Stimulated activated CD4-positive, alpha-beta T cell treated with anti-CD3 and anti-CD28 coated beads, Interleukin-1b, Interleukin-23, amount 100 ng/mL, for 48 hours (primary cell): ENCODE measurements around the gene RANBP1.

Experiments
- DNase-seq: peaks from one replicate; pipeline ENCODE4 v3.0.0-alpha.2; 2020

Gene RANBP1

DNA sequence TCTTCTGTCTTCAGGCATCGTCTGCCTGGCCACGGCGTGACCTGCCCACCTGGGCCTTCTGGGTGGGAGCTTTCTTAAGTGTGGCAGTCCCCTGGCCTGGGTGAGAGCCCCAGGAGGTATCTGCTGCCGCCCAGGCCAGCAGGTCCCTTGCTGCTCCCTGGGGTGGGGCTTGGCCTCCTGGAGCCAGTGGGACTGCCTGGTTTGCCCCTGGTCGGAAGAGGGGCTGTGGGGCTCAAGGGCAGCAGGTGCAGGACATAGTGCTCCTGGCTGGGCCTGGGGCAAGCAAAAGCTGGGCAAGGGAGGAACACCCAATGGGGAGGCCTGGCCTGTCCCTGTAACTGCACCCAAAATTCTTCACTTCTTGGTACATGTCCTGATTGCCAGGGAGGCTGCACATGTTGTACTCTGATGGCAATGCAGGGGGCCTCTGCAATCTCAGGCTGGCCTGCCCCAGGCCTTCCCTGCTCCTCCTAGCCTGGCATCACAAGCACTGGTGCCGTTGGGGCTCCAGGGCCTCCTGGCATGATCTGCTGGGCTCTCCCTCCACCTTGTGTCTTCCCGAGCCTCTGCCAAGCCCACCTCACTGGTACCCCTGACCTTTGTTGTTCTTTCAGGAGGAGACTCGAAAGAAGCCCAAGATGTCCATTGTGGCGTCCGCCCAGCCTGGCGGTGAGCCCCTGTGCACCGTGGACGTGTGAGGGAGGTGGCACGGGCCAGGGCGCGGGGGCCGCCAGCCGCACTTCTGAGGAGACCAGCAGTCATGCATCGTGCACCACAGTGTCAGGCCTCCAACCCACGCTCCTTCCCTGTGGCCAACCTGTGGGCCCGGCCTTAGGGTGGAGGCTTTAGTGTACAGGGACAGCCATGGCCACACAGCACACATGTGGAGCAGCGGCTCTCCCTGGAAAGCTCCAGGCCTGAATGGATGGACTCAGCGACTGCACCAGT lies 6.2 kb upstream of the RANBP1 start:
- no peak for DNase-seq

DNA sequence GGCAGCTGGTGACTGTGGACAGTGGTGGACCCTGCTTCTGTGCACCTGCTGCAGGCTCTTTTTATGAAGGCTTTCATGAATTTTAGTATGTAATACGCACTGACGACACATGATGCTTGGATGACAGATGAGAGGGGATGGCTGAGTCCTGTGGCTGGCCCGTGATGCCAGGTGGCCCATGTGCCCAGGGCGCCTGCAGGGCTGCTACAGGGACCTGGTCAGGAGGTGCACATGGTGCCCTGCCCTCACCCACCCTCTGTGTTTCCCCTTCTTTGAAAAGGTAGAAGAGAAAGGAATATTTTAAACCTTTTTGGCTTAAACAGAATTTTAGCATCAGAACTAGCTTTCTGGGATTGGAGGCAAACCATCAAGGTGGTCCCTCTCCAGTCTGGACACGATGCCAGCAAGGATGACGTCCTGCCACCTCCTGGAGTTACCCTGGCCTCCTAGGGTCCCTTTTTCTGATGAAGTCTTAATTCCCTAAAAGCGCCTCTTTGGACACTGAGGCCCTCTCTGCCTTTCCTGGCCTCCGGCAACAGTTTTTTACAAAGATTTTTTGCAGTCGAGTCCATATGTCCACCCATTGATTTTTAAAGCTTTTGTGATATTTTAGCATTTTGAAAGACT lies 5.4 kb upstream of the RANBP1 start:
- no peak for DNase-seq

DNA sequence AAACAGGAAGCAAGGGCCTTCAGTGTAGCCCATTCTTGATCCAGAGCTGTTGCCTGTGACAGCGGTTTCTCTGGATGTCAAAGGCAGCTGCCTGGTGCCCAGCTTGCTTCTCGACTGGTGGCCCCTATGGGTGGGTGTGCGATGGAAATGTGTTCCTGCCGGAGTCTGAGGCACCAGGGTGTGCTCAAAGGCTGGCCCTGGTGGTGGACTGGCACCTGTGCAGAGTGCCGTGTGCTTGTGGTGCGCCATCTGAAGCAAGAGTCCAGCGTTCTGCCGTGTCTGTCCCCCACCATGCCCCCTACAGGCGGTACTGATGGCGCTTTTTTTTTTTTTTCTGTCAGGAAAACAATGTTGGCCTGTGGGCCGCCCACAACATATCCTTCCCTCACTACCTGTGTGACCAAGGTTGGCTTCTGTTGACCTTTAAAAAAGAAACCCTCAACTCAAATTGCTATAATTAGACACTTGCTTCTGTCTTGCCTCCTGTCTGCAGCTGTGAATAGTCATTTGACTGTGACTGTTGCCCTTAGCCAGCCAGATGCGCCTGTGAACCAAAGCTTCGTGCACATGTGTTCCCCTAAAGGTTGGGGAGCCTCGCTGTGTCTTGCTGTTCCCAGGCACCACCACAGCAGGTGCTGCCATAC lies 4.7 kb upstream of the RANBP1 start:
- peak; percentile 49 for DNase-seq

DNA sequence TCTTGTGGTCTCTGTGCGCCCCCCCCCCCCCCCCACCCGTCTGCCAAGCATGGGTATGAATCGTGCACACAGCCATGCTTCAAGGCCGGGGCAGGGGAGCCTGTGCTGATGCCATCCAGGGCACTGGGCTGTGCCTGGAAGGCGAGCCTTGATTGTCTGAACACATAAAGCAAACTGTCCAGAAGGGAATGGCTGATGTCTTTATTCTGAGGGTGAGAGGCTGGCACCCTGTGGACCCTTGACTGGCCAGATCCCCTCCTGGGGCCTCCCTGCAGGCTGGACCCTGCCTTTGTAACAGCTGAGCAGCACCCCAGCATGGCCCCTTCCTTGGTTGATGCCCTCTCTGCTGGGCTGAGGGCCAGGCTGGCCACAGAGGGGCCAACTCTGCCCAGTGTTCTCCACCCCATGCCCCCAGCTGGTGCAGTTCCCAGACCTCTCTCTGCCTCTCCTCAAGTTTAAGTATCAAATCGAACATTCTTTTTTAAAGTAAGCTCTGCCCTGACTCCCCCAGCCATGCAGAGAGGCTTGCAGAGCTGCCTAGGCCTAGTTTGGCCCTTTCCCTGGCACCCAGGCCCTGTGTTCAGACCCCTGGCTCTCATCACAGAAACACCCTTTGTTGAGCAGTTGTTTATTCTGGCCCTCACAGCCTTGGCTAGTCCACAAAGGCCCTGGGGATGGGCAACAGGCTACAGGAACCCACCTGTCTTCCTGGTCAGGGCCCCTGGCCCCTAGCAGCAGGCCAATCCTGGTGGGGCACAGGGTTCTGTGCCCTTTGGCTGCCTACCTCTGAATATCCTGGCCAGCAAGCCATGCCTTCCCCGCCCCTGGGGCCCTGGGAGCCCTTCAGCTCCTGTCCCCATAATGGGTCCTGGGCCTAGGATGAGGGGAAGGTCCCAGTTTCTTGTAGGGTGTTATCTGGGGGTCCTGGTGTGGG lies 3.9 kb upstream of the RANBP1 start:
- DNase-seq = no peak

DNA sequence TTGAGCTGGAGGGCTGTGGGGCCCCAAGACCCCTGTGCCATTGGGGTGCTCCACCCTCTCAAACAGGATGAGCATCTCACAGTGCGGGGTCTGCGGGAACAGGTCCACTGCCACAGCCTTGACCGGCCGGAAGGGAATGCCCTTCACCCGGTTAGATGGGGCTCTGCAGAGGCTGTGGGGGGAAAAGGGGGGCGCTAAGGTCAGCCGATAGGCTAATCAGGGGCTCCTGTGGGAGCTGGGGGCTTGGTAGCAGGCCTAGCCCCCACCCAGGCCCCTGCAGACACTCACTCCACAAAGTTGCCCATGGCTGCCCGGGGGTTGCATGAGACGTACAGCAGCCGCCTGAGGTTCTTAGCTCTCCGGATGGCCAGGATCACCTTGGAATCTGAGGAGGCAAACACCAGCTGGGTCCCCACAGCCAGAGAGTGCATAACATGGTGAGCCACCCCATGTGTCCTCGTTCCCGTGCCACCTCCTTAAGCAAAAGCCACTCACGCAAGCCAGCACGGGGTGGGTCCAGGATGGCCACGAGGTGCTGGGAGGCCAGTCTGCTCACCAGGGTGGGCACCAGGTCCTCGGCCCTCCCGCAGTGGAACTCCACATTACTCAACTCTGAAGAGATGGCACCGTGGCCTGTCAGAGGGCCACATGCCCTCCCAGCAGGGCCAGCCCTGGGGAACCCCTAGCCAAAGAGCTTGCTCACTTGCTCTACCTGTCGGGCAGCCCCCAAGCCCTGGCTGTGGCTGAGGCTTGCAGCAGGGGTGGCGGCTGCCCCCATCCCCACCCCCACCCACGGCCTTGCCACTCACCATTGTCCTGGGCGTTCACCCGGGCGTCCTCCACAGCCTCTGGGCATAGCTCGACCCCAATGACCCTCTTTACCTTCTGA lies 3.0 kb upstream of the RANBP1 start:
- DNase-seq = no peak

DNA sequence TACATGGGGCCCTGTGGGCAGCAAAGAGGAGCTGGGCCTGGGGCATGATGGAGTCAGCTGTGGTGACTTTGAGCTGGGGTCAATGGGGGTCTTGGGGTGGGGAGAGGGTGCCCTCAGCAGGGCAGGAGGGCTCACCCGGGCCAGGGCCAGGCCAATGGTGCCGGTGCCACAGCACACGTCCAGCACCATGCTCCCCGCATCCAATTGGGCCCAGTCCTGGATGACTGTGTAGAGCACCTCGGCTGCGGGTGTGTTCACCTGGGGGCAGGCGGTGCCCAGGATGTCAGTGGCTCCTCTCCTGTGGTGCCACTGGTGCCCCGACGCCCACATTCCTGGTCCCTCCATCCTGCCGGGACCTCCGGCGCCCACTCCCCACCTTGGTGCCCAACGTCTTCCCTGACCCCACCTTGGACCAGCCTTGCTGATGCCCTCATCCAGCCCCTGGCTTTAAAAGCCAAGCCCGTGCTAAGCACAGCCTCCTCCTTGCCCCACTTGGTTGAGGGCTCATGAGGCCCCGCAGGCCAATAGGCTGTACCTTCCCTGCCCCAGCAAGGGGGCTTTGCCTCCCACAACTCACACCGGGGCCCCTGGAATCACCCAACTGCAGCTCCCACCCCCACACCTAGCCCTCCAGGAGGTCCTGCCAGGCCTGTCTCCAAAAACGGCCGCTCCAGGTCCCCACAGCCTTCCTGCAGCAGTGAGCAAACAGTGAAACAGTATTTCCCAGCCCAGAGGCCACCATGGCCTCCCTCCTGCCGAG lies 2.2 kb upstream of the RANBP1 start:
- no peak for DNase-seq

DNA sequence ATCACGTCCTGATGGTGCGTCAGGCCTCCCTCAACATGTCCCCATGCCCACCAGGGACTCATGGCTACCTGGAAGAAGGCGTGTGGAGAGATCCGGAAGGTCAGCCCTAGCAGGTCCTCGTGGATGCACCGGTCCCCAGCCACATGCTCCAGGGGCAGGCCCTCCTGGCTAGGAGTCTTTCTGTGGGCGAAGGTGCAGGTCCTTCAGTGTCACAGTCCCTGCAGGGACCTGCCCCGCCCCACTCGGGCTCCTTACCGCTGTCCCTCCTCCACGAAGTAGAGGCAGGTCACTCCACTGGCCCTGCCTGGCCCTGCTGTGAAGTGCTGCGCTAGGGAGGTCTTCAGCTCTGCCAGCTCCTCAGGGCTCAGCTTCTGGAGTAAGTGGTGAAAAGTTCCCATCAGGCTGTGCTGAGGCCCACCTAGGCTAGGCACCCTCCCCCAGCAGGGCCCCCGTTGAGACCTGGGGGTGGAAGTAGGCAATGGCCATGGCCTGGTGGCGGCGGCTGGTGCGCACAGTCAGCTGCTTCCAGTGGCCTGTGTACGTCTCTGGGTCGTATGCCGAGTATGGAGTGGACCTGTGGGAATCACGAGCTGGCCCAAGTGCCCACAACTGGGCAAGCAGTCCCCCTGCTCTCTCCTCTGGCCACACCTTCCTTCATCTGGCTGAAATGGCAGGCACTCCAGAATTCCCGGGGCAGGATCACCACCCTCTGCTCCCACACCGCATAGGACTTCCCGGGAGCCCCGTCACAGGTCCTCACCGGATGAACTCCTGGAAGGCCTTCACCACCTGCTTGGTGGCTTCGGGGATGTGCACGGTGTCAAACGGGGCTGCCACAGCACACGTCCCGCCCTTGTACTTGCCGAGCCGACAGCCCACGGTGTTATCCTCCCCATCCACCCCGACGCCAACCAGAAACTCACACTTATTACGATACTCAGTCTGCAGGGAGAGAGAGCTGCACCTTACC lies 1.1 kb upstream of the RANBP1 start:
- no peak for DNase-seq

DNA sequence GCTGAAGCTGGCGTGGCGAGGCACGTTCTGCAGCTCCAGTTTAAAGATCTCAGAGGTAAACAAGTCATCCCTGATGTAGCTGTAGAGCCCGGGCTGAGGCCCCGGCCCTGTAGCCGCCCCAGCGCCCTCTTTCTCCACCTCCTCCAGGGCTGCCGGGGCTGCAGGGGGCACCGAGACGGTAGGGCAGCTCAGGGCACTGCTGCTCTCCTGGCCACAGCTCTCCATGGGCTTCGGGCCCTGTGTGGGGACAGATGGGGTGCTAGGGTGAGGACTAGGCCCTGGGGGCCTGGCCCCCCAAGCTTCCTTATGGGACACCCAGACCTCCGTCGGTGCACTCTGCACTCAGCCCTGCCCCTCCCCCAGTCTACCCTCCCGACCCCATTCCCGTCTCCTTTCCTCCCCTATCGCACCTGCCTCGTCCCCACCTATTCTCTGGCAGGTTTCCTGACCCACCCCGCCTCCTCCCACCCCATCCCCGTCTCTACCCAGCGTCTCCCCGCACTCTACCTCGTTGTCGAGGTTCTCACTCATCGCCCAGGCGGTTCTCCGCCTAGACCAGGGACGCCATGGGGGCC lies 559 bp downstream of the RANBP1 start:
- DNase-seq = no peak

DNA sequence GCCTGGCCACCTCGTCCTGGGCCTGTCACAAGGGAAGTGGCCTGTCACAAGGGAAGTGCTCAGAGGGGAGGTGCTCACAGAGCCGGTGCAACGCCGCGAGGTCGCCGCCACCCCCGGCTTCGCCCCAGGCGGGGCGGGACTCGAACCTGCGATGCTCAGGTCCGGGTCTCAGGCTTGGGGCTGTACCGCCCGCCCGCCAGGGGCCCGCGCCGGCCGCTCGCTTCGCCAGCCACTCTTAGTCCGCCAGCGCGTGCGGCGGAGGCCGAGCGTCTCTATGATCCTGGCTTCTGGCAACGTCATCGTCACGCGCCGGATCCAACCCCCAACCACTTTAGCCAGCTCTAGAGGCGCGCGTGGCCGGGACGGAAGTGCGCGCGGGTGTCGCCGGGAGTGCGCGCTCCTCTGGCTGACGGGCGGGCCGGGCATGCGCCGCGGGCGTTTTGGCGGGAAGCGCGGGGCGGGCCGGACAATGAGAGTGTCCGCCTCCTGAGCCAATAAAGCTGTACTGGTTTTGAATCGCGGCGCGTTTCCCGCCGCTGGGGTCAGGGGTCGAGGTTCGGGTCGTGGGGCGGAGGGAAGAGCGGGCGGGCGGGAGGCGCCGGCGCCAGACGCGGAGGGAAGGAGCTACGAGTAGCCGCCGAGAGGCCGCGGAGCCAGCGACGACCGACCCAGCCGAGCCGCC lies 1.2 kb downstream of the RANBP1 start, which contains the start of gene TRMT2A:
TSS of gene TRMT2A (minus strand) at position 276 of the 682 bp plus-strand sequence. CDS start 320 bp downstream, outside the sequence.
- DNase-seq = peak; percentile 97

DNA sequence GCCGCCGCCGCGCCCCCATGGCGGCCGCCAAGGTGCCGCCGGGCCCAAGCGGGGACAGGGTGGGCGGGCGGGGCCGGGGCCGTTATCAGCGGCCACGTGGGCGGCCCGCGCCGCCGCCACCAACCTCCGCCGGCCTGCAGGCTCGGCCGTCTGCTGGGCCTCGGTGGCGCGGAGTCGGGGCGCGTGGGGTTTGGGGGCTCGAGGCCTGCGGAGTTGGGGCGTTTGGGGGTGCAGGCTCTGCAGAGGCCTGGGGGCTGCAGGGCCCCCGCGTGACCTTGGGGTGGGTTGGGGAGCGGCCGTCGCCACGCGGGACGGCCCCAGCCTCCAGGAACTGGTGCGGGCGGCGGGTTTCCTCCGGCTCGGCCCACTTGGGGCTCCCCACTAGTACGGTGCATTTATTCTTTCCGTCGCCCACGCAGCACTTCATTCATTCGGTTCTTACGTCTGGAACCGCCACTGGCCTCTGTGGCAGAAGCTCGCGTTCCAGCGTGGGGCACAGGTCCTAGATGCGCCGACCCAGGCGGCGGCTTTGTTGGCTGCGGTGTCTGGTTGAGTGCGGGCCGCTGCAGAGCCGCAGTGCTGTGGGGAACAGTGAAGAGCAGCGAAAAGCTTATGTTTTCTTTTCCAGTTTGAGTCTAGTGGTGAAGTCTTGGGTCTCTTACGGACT lies 1.9 kb downstream of the RANBP1 start:
- peak; percentile 88 for DNase-seq

DNA sequence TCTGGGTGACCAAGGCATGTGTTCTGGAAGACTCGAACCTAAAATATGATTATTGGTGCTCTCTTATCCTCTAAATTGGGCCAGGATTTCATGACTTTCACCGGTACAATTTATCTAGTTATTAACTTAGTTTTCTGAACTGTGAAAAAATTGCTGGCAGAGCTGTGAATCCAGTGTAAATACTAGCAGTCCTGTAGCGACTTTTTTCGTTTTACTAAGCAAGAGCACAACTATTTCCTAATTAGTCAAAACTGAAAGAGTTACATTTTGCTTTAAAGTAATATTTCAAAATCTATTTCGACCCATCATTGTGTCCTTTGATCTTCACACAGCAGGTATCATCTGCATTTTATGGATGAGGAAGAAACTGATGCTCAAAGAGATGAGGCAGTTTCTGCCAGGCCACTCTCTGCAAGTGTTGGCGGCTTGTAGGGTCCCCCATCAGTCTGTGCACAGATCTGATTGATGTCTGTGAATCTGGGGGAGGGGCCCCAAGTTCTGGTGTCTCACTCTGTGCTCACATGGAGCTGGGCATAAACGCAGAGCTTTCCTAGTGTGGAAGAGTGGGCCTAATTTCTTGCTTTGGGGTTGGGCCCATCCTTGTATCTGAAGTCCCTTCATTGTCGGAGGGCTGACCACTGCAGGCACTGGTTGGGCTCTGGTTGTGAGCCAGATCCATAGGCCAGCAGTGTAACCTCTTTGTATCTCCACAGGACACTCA lies 2.6 kb downstream of the RANBP1 start:
- no peak for DNase-seq

DNA sequence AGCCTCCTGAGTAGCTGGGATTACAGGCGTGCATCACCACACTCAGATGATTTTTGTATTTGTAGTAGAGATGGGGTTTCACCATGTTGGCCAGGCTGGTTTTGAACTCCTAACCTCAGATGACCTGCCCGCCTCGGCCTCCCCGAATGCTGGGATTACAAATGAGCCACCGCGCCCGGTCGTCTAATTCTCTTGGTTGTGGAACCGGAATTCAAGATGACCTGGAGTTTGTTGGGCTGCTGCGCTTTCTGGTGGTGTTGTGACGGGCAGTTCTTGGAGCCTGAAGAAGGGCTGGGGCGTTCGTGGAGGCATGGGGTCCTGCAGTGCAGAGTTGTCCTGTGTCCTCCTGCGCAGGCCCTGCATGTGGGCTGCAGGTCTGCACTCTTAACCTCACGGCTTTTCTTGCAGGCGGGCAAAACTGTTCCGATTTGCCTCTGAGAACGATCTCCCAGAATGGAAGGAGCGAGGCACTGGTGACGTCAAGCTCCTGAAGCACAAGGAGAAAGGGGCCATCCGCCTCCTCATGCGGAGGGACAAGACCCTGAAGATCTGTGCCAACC lies 6.0 kb downstream of the RANBP1 start:
- DNase-seq = no peak

DNA sequence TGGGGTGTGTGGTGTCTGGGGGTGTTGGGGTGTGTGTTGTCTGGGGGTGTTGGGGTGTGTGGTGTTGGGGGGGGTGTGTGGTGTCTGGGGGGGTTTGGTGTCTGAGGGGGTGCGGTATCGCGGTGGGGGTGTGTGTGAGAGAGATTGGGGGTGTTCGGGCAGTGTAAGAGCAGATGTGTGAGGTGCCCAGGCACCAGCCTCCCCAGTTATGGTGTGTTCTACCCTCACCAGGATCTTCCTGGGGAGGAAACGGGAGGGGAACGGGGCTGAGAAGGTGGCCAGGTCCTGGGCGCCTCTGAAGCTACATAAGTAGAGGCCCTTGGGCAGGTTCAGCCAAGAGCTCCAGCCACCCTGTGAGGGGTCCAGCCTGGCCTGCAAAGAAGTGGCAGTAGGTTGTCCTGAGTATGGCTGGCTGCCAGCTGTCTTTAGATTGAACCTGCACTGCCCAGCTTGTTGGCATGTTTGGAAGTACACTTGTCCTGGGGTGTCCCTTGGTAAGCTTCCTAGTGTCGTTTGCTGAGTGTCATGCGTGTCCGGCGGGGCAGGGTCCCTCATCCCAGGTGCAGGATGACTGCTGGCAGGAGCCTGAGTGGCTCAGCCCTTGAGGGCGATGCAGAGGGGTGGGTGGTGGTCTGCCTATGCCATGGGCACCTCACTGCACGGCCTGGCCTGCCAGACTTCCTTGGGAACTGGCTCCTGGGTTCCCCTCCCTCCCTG lies 7.6 kb downstream of the RANBP1 start:
- no peak for DNase-seq

DNA sequence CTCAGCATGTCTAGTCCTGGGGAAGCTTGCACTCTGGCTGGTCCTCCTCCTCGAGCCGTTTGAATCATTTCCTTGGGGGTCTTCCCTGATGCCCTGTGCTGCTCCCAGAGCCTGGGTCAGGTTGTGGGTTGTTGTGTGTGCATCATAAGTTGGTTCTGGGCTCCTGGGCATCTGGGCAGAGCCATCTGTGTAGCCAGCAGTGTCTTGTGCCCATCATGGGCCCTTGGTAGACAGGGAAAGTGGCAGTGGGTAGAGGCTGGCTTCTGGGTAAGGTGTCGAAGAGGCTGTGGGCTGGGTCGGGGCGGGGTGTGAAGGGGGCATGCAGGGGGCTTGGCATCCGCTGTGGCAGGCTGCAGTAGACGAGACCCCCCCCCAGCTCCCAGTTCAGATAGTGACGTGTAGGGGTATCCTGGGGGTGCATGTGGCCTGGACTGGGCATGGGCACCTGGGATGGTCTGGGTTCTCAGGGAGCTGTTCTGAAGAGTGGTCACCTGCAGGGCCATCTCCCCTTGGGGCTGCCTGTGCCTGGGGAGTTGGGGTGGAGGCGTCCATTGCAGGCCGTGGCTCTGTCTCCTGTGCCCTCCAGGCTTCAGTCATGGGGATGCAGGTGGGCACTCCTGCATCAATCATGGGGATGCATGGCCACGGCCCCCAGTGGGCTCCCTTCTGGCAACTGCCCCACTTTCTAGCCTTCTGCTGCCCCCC lies 8.3 kb downstream of the RANBP1 start:
- no peak for DNase-seq
